Astrocyte of the spinal cord (primary cell): Measurements from ENCODE around the gene DDX49.

ENCODE experiments used
- DNase-seq: peaks from one replicate; pipeline ENCODE4 v3.0.0; 2011; ENCODE audit warnings: low read depth, low spot score
- H3K4me3 ChIP-seq: 2 replicates; pipeline ENCODE4 v1.5.1; 2011; ENCODE audit warnings: low read depth, mild to moderate bottlenecking, low read length, moderate library complexity
- CTCF ChIP-seq: IDR thresholded peaks from 2 replicates; pipeline ENCODE4 v1.5.1; 2012; ENCODE audit warnings: low read depth, mild to moderate bottlenecking, low read length, inconsistent platforms
- in situ Hi-C: cut with HindIII; loops from 2 replicates; pipeline ENCODE4 v1.10.0; 2017; ENCODE audit warnings: low sequenced_read_pairs

Gene DDX49

GRCh38 chr19:18964121-18964520 lies 44.6 kb downstream of the DDX49 start:
- TF ChIP-seq CTCF = no peak
- in situ Hi-C loops = no loop called here
- H3K4me3 ChIP-seq = no peak overlapping the region
- no peak for DNase-seq

- TF ChIP-seq CTCF = no peak
- no peak for DNase-seq
- H3K4me3 ChIP-seq = no peak overlapping the region
- in situ Hi-C loops = no loop called here
Observed at GRCh38 chr19:18966307-18966706, 46.8 kb downstream of the DDX49 start.

- no peak overlapping the region for H3K4me3 ChIP-seq
- in situ Hi-C loops = no loop called here
- DNase-seq = peak; percentile 25
- no peak for TF ChIP-seq CTCF
Observed at GRCh38 chr19:18967358-18968146, 48.0 kb downstream of the DDX49 start.

- no peak for DNase-seq
- TF ChIP-seq CTCF = no peak
- no peak overlapping the region for H3K4me3 ChIP-seq
- in situ Hi-C loops = no loop called here
Observed at GRCh38 chr19:18969931-18970659, 50.6 kb downstream of the DDX49 start.

- no peak for DNase-seq
- in situ Hi-C loops = no loop called here
- no peak for TF ChIP-seq CTCF
- no peak overlapping the region for H3K4me3 ChIP-seq
Observed at GRCh38 chr19:18972301-18972811, 52.8 kb downstream of the DDX49 start.

GRCh38 chr19:18972851-18973250 lies 53.3 kb downstream of the DDX49 start:
- no peak for TF ChIP-seq CTCF
- DNase-seq = no peak
- in situ Hi-C loops = no loop called here
- no peak overlapping the region for H3K4me3 ChIP-seq
